RPMI7951 (cell line): ENCODE data around the gene AMN1. TPM values are rescaled to one million over a fixed set of nuclear protein-coding genes. Genes with fewer than 3 reads are reported as not detected.
"Not testable (repeated sequence)": the region's sequence is repeated elsewhere in the genome, so short reads cannot be mapped to it uniquely, and the experiment has no call there.

ENCODE experiments used
- DNase-seq: peaks from one replicate; pipeline ENCODE4 v3.0.0-alpha.2; 2012; ENCODE audit warnings: low read depth
- total RNA-seq: library from RNA; depleted of rRNA; stranded (reverse); fragments of >200 nt; shearing (Covaris generic); gene quantifications from 2 replicates; pipeline ENCODE4 v1.2.3, GENCODE V29; 2014

The AMN1 gene
- total RNA-seq, 1 experiment from 2014 or later: 9.5 TPM

DNA sequence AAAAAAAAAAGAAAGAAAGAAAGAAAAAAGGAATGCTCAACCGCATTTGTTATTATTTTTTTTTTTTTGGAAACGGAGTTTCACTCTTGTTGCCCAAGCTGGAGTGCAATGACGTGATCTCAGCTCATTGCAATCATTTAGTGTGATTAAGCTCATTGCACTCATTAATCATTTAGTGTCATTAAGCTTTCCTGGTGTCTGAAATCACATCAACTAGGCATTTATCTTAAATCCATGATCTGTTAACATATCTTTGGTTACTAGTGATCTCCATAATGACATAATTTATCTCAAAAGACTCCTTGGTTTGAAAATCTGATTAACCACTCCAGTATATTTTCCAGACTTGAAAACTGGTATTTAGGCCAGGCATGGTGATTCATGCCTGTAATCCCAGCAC is 43.0 kb downstream of the AMN1 start:
- no peak for DNase-seq

DNA sequence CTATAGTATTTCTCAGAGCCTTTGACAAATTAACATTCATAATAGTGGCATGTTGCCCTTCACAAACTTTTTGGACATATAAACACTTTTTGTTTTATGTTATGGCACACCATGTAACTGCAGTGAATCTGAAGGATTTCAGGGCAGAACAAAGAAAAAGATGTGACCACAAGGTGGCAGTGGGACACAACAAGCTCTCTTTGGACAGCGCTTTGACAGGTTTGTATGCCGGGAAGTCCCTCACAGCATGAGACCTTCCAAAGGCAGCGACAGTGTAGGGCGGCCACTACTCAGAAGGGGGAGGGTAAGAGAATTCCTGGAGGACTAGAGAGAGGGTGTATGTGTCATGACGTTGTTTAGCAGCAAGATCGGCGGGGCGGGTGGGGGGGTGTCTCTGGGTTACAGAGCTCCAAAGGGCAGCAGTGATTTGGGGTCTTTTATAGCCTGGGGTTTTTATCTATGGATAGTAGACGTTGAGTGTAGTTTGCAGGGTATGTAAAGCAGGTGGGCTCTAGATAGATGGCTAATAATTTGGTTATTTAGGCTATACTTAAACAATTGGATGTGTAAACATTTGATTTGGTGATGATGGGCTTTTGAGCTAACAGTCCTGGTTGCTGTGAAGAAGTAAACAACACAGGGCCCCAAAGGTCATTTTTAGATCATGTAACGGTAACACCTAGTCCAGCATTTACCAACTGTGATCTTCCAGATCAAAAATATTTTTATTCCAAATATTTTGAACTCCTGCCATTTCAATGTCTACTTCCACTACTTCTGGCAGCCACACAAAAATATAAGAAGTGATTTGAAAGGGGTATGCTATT is 46.5 kb downstream of the AMN1 start:
- peak; percentile 81 for DNase-seq

DNA sequence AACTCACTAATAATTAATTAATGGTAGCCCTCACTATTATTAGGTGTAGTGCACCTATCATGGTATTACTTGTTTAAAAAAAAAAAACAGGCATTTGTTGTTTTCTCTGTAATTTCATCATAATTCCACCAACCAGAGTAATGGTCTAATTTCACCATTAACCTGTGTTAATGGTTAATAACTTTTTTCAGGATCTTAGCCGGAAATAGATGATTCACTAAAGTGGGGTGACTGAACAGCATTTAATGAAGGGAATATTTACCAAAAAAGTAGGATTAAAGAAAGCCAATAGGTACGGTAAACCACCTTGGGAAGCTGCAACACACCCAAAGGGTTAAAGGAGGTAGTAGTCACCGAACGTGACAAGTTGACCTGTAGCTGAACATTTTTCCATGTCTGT is 56.3 kb downstream of the AMN1 start:
- no peak for DNase-seq

DNA sequence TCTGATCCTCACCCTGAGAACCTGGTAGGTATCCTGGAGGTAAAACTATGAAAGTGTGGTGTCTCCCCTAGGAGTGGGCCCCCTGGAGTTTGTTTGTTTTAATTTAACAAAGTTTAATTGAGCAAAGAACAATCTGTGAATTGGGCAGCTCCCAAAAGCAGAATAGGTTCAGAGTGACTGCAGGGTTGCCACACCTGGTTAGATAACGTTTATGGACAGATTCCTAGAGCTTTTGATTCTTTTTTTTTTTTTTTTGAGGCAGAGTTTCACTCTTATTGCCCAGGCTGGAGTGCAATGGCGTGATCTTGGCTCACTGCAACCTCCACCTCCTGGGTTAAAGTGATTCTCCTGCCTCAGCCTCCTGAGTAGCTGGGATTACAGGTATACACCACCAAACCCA is 59.2 kb downstream of the AMN1 start:
- DNase-seq: not testable (repeated sequence)

GRCh38 chr12:31669020-31669419 is 59.8 kb downstream of the AMN1 start:
- no peak for DNase-seq

GRCh38 chr12:31664038-31664437 is 64.8 kb downstream of the AMN1 start:
- no peak for DNase-seq

DNA sequence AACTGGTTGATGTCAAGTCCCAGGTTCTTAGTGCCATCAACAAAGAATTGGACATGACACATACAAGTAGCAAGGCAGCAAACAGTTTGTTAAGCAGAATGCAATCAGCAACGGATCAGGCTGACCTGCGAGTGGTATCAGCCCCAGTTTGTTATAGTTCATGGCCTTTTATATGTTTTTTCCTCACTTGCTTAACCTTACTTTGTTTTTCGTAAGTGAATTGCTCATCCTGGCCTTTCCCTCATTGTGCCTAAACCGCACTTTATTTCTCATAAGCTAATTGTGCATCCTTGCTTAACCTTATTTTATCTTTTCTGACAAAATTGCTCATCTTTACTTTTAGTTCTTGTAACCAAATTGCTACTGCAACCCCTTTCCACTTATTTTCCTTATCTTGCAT is 65.2 kb downstream of the AMN1 start:
- DNase-seq: no peak

DNA sequence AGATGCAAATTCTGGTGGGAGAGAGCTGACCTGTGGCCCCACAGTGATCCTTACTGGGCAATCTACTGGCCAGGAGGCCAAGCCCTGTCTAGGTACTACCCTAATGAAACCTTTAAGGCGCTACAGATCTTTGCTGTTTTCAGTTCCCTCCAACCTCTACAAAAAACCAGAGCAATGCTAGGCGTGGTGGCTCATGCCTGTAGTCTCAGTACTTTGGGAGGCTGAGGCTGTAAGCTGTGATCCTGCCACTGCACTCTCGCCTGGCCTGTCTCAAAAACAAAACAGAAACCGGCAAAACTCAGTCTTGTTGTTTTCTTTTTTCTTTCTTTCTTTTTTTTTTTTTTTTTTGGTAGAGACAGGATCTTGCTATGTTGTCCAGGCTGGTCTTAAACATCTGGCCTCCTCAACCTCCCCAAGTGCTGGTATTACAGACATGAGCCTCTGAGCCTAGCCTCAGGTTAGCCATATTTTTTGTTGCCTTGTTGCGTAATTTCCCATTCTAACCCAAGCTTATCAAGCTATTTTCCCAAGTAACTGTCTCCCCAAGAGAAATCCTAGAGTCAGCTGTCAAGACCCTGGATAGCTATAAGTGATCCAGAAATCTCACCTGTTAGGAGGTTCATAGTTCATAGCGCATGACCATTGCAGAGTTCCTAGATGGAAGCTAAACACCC is 66.5 kb downstream of the AMN1 start:
- DNase-seq: no peak

DNA sequence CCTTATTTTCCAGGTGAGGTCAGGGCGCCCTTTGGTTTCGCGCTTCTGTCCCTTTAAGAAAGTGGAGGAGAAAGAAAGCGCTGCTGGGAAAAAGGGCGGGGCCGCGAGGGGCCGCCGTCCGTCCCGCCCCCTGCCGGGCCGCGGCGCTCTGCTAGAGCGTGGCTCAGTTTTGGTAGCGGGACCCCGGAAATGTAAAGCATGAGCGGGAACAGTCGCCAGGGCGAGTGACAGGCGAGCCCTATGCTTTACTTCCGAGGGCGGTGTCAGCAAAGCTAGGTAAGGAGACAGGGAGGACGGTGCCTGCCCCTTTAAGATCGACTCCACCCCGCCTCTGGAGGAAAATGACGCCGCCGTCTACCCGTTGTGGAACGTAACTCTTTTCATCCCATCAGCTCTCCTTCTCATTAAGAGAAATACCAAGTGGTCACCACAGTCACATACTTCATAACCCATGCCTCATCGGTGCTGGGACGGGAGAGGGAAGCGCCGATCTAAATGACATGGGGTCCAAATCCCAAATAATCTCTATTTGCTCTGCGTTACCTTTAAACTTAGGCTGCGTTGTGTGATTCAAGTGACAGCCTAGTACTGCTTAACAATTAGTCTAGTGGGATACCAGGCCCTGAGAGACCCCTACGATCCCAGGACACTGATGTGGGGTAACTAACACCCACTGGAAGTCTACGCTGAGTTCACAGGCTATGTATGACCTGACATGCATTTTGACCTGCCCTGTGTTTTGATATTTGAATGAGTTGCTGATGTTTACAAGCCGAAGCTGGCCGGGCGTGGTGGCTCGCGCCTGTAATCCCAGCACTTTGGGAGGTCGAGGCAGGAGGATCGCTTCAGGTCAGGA is 69.5 kb downstream of the AMN1 start, which contains the start of gene ETFBKMT:
Gene ETFBKMT, plus strand, starts transcription at position 602 of the 856 bp plus-strand sequence. CDS start 2,266 bp downstream, outside the sequence.
- DNase-seq: peak; percentile 95

GRCh38 chr12:31658471-31659086 is 70.2 kb downstream of the AMN1 start:
- DNase-seq: no peak

DNA sequence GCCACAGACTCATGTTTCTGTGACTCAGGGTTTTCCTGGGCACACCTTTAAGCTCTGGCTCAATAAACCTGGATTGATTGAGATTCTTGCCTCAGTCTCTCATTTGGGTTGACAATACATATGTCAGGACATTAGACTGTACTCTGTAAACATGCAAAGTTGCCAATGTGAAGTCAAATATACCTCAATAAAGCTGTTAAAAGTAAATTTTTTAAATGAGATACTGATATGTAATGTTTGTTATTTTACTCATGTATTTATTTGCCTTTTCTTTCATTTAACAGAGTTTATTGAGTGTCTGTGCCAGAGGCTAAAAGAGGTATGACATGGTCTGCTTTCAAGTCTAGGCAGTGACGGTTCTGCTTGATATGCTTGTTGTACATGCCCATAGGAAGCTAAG is 73.0 kb downstream of the AMN1 start:
- no peak for DNase-seq

GRCh38 chr12:31655208-31655607 is 73.6 kb downstream of the AMN1 start:
- DNase-seq: no peak

- peak; percentile 85 for DNase-seq
Observed at GRCh38 chr12:31651893-31652521, 76.8 kb downstream of the AMN1 start.

DNA sequence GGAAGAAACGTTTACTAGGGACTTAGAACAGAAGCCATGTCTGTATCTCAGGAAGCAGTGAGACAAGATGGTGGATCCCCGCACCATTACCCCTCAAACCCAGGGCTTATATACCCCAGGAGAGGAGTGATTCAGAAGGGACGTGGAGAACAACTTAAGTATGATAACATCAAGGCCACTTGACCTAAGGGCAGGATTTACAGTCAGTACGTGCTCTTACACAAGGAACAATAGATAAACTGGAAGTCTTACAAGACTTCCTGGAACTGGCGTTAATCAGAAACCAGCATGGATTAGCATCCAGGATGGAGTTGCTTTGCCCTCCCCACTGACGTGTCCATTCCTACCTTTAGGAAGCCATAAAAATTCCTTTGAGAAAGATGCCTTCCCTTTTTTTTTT is 77.9 kb downstream of the AMN1 start:
- peak; percentile 58 for DNase-seq

- peak; percentile 65 for DNase-seq
Observed at GRCh38 chr12:31647086-31647491, 81.7 kb downstream of the AMN1 start.

- no peak for DNase-seq
Observed at GRCh38 chr12:31645924-31646323, 82.9 kb downstream of the AMN1 start.

GRCh38 chr12:31644536-31644935 is 84.3 kb downstream of the AMN1 start:
- DNase-seq: no peak

- no peak for DNase-seq
Observed at GRCh38 chr12:31641509-31642090, 87.2 kb downstream of the AMN1 start.

GRCh38 chr12:31634620-31635019 is 94.2 kb downstream of the AMN1 start:
- DNase-seq: no peak

- no peak for DNase-seq
Observed at GRCh38 chr12:31633464-31633863, 95.4 kb downstream of the AMN1 start.

DNA sequence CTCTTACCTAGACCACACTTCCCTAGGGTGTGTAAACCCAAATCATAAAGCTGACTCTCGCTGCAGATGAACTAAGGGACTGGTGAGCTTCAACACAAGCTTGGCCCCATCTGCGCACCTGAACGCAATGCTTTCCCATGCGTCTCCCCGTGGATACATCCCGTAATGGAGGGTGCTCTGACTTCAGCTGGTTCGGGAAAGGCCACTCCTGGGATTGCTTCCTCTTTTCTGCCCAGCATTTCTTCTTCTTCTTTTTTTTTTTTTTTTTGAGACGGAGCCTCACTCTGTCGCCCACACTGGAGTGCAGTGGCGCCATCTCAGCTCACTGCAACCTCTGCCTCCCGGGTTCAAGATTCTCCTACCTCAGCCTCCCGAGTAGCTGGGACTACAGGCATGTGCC is 97.0 kb downstream of the AMN1 start:
- no peak for DNase-seq
